ENCODE data around the gene PSTPIP2. TPM values are rescaled to one million over a fixed set of nuclear protein-coding genes. Genes with fewer than 3 reads are reported as not detected.

The PSTPIP2 gene
- total RNA-seq, 1 donor from 2014 or later = 11.5 TPM

DNA sequence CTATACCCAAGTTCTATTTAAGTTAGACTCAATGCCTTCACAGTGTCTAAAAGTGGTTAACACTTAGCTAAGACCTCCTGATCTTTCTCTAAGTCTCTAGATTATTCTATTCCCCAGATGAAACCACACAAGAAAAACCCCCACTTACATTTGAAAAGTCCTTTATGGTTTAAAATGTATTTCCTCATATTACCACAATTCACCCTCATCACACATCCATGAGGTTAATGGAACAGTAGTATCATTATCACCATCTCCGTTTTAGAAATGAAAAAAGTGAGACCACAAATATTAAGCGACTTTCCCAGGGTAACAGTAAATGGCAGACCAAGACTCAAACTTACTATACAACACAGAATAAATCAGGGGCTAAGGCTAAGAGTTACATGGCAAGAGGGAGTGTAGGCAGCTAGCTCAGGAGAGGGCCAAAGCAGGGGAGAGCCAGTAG, 133.5 kb downstream of the PSTPIP2 start:
- peak in 1 of 2 donors; percentile 32 for ATAC-seq
- Histone ChIP-seq H3K27me3 (ENCODE audit: low read depth) (no peaks in the 10 kb centered on the region), H3K36me3 (peaks cover 90% of the 10 kb centered on the region), H3K4me3 (no peak overlapping the region), H3K4me1 (no peaks in the 10 kb centered on the region), H3K9me3 (no peaks in the 10 kb centered on the region), H3K27ac (no peak overlapping the region)
- DNase-seq = no peak
- intact Hi-C loops (cut with DNase I) = no loop called here
- TF ChIP-seq, protein P1, sequence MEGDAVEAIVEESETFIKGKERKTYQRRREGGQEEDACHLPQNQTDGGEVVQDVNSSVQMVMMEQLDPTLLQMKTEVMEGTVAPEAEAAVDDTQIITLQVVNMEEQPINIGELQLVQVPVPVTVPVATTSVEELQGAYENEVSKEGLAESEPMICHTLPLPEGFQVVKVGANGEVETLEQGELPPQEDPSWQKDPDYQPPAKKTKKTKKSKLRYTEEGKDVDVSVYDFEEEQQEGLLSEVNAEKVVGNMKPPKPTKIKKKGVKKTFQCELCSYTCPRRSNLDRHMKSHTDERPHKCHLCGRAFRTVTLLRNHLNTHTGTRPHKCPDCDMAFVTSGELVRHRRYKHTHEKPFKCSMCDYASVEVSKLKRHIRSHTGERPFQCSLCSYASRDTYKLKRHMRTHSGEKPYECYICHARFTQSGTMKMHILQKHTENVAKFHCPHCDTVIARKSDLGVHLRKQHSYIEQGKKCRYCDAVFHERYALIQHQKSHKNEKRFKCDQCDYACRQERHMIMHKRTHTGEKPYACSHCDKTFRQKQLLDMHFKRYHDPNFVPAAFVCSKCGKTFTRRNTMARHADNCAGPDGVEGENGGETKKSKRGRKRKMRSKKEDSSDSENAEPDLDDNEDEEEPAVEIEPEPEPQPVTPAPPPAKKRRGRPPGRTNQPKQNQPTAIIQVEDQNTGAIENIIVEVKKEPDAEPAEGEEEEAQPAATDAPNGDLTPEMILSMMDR (IDR thresholded peaks at IDR 0.05) = no peak

DNA sequence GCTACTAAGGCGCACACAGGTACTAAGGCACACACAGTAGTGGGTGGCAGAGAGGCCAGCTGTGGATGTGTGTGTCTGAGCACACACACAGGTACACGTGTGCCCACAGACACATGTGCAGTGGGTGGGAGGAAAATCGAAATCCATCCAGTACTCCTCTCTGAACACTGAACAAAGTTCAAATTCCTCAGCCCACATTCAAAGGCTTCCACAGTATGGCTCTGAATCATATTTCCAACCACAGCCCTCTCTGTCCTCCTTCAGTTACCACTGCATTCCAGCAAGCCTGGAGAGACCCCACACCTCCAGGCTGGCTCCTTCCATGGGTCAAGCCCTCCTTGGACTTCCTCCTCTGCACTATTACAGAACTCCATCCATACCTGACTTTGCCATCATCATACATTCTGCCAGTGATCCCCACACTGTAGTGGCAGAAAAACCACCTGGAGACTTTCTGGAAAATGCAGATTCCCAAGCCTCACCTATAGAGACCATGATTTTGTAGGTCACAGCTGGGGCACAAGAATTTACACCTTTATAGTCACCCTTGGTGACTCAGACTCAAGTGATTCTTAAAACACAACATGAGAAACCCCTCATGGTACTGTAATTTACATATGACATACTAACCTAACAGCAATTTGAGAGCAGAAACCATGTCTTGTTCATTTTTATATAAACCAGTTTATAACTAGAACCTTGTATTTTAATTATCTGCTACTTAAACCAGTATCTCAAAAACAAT, 136.3 kb downstream of the PSTPIP2 start:
- ATAC-seq (peak in 1 of 2 donors; percentile 30), DNase-seq (no peak)
- TF ChIP-seq, protein P1 (IDR thresholded peaks at IDR 0.05) = no peak
- Histone ChIP-seq H3K4me1 (no peaks in the 10 kb centered on the region), H3K36me3 (peaks cover 87% of the 10 kb centered on the region), H3K27me3 (ENCODE audit: low read depth) (no peaks in the 10 kb centered on the region), H3K9me3 (no peaks in the 10 kb centered on the region), H3K4me3 (no peak overlapping the region), H3K27ac (no peak overlapping the region)
- intact Hi-C loops (cut with DNase I) = no loop called here

Other genes starting within 250 kb of the PSTPIP2 start
- gene SIGLEC15, start 246.6 kb downstream of the PSTPIP2 start, total RNA-seq = 0.35 TPM
- 38.8 TPM for gene EPG5, start 104.9 kb downstream of the PSTPIP2 start, total RNA-seq
- gene ATP5F1A, start 26.0 kb upstream of the PSTPIP2 start, total RNA-seq = 238 TPM
- gene HAUS1, start 32.1 kb upstream of the PSTPIP2 start, total RNA-seq = 17.8 TPM